ENCODE measurements around the gene SERBP1.

The SERBP1 gene

DNA sequence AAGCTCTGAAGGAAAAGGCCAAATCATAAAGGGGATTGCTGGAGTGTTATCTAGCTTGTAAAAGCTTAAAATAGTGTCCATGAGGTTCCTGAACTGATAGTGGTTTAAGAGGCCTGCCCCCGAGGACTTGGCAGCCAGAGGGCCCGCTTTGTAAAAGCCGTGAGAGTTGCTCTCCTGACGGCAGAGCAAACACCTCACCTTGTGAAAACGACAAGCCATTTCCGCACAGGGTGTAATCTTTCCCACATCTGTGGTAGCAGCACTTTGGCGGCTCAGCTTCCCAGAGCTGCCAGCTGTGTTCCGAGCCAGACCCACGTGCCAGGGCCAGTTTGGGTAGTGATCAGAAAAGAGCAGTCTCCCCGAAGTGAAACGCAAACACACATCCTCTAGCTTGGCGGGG lies 37.0 kb downstream of the SERBP1 start:
- no peak overlapping the region for H3K27ac ChIP-seq
- TF ChIP-seq, protein P1, sequence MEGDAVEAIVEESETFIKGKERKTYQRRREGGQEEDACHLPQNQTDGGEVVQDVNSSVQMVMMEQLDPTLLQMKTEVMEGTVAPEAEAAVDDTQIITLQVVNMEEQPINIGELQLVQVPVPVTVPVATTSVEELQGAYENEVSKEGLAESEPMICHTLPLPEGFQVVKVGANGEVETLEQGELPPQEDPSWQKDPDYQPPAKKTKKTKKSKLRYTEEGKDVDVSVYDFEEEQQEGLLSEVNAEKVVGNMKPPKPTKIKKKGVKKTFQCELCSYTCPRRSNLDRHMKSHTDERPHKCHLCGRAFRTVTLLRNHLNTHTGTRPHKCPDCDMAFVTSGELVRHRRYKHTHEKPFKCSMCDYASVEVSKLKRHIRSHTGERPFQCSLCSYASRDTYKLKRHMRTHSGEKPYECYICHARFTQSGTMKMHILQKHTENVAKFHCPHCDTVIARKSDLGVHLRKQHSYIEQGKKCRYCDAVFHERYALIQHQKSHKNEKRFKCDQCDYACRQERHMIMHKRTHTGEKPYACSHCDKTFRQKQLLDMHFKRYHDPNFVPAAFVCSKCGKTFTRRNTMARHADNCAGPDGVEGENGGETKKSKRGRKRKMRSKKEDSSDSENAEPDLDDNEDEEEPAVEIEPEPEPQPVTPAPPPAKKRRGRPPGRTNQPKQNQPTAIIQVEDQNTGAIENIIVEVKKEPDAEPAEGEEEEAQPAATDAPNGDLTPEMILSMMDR (conservative IDR thresholded peaks at IDR 0.05): no peak
- TF ChIP-seq ZFX (IDR thresholded peaks at IDR 0.05): no peak

DNA sequence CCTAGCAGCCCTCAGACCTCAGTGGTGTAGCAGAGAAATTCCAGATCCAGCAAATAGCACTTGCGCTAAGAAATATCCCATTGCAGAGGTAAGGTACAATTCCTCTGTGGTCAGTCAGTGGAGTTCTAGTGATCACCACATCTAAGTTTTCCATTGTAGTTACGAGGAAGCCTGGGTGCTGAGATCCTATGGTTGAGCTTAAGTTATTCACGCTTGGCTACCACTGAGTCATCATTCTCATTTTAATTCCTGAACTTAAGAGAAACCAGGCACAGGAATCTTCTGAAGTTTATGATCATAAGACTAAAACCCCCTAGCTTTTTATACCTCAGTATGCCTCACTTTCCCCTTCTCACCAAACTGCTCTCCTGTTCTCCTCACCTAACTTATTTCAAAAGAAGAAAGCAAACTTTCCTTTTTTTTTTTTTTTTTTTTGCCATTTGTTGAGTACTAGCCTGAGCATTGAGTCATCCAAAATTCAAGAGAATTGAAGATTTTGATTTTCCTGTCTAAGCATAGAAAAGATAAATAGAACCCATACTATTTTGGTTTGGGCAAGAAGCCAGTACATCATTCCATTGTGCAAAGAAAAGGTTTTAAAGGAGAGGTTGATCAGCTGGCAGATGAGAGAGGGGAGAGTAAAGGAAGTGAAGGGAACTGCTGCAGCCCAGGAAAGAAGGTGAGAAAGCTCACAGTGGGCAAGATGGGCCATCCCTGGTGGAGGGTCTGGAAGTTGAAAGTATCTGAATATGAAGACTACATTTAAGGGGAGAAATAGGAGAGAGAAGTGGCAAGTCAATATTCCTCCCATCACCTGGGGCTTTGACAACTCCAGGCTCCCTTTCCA lies 39.9 kb downstream of the SERBP1 start:
- no peak overlapping the region for H3K27ac ChIP-seq
- TF ChIP-seq, protein P1 (conservative IDR thresholded peaks at IDR 0.05): no peak
- no peak for TF ChIP-seq ZFX (IDR thresholded peaks at IDR 0.05)

DNA sequence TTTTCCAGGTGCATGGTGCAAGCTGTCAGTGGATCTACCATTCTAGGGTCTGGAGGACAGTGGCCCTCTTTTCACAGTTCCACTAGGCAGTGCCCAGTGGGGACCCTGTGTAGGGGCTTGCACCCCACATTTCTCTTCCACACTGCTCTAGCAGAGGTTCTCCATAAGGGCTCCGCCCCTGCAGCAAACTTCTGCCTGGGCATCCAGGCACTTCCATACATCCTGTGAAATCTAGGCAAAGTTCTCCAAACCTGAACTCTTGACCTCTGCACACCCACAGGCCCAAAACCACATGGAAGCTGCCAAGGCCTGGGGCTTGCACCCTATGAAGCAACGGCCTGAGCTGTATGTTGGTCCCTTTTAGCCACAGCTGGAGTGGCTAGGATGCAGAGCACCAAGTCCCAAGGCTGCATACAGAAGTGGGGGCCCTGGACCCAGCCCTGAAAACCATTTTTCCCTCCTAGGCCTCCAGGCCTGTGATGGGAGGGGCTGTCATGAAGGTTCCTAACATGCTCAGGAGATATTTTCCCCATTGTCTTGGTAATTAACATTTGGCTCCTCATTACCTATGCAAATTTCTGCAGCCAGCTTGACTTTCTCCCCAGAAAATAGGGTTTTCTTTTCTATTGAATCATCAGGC lies 46.1 kb downstream of the SERBP1 start:
- TF ChIP-seq, protein P1 (conservative IDR thresholded peaks at IDR 0.05): no peak
- TF ChIP-seq ZFX (IDR thresholded peaks at IDR 0.05): no peak

DNA sequence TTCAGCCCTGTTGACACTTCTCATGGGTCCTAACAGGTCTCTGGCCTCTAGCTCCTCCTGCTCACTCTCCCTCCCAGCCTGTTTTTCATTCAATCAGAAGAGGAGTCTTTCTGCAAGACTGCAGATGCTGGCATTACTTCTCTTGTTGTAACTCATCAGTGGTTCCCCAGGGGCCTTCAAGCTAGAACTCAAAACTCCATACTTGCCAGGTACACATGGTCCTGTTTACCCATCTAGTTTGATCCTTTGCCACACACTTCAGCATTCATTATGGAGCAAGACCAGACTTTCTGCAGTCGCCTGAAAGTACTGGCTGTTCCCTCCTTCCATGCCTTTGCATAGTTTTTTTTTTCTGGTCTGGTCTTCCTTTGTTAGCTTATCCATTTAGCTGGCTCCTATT lies 47.9 kb downstream of the SERBP1 start:
- TF ChIP-seq ZFX (IDR thresholded peaks at IDR 0.05): no peak
- TF ChIP-seq, protein P1 (conservative IDR thresholded peaks at IDR 0.05): no peak
- no peak overlapping the region for H3K27ac ChIP-seq

More for the DNA sequence above, 46.1 kb downstream of the SERBP1 start:
- no peak overlapping the region for H3K27ac ChIP-seq

DNA sequence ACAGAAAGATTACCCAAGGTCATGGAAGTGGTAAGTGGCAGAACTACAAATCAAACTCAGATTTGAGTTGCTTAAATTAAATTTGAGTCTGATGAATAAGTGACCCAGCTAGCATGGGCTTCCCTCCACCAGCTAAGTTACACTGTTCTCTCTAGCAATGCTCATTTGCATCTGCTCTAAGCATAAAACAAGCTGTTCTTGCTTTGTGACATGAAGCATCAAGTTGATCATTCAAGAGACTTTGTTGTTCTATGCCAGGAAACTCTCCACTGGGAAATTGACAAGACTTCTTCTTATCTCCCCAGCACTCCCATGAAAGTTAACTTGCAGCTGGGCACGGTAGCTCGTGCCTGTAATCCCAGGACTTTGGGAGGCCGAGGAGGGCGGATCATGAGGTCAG lies 49.0 kb downstream of the SERBP1 start:
- H3K27ac ChIP-seq: no peak overlapping the region
- TF ChIP-seq, protein P1 (conservative IDR thresholded peaks at IDR 0.05): no peak
- TF ChIP-seq ZFX (IDR thresholded peaks at IDR 0.05): no peak

DNA sequence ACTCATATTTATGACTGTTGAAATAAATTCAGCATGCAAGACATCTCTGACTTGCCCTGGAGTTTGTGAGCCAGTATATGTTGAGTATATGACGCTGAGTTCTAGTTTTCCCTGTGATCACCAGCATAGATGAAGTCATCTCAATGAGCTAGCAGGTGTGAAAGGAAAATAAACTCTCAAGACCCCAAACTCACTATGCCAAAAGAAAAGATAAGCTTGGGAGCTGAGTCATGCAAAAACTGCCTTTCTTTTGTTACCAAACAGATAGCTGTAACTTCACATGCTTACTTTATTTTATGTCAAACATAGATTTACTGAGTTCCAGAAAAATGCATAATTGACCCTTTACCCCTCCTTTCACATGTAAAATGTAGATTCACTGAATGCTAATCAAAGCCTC lies 52.9 kb downstream of the SERBP1 start:
- TF ChIP-seq, protein P1 (conservative IDR thresholded peaks at IDR 0.05): no peak
- no peak for TF ChIP-seq ZFX (IDR thresholded peaks at IDR 0.05)

DNA sequence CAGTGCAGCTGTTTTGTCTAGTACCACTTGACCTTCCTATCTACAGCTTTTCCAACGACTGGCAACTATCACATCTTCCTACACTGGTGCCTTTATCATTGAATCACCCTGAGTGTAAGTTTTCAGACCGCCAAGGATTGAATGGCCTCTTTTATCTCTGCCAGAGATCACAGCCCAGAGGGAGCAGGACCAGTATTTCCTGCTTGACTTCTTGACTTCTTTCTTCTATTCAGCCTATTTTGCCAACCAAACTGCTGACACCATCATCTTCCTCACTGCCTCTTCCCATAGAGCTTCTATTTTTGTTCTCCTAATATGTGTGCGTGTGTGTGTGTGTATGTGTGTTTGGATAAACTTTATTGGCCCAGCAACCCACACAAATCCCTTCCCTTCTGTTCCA lies 53.8 kb downstream of the SERBP1 start:
- H3K27ac ChIP-seq: peak overlapping the region; percentile 48
- TF ChIP-seq, protein P1 (conservative IDR thresholded peaks at IDR 0.05): no peak
- TF ChIP-seq ZFX (IDR thresholded peaks at IDR 0.05): no peak

More for the DNA sequence above, 52.9 kb downstream of the SERBP1 start:
- H3K27ac ChIP-seq: no peak overlapping the region
